ENCODE results near the gene DDA1.

The DDA1 gene

GRCh38 chr19:17353386-17353785, 44.0 kb downstream of the DDA1 start:
- TF ChIP-seq CTCF (IDR thresholded peaks at IDR 0.05): no peak

DNA sequence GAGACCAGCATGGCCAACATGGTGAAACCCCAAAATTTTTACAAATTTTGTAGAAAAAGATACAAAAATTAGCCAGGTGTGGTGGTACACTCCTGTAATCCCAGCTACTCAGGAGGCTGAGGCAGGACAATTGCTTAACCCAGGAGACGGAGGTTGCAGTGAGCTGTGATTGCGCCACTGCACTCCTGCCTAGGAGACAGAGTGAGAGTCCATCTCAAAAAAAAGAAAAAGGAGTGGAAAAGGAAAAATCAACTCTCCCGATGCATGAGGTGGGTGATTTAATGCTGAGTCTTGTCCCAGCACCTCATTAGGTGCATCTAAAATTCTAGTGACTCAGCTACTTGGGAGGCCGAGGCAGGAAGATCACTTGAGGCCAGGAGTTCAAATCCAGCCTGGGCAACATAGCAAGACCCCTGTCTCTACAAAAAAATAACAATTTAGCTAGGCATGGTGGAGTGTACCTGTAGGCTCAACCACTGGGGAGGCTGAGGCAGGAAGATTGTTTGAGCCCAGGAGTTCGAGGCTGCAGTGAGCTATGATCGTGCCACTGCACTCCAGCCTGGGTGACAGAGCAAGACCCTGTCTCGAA, 47.8 kb downstream of the DDA1 start:
- TF ChIP-seq CTCF (IDR thresholded peaks at IDR 0.05): no peak

DNA sequence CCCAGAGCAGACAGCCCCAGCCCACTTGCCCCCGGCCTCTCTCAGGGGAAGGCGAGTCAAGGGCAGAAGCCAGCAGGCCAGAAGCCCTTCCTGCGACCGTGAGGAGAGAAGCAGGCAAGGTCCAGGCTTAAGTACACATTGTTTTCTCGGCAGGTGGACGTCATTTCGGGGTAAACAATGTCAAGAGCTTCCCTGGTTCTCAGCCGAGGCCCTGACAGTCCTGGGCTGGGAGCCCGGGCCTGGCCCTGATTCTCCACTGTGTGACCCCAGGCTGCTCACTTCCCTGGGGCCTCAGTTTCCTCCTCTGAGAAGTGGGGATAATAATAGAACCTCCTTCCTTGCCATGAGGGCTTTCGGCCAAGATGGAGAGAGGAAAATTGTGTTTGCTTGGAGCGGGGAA, 48.4 kb downstream of the DDA1 start:
- TF ChIP-seq CTCF (IDR thresholded peaks at IDR 0.05): no peak

- no peak for TF ChIP-seq CTCF (IDR thresholded peaks at IDR 0.05)
Observed at GRCh38 chr19:17358395-17358794, 49.0 kb downstream of the DDA1 start.

DNA sequence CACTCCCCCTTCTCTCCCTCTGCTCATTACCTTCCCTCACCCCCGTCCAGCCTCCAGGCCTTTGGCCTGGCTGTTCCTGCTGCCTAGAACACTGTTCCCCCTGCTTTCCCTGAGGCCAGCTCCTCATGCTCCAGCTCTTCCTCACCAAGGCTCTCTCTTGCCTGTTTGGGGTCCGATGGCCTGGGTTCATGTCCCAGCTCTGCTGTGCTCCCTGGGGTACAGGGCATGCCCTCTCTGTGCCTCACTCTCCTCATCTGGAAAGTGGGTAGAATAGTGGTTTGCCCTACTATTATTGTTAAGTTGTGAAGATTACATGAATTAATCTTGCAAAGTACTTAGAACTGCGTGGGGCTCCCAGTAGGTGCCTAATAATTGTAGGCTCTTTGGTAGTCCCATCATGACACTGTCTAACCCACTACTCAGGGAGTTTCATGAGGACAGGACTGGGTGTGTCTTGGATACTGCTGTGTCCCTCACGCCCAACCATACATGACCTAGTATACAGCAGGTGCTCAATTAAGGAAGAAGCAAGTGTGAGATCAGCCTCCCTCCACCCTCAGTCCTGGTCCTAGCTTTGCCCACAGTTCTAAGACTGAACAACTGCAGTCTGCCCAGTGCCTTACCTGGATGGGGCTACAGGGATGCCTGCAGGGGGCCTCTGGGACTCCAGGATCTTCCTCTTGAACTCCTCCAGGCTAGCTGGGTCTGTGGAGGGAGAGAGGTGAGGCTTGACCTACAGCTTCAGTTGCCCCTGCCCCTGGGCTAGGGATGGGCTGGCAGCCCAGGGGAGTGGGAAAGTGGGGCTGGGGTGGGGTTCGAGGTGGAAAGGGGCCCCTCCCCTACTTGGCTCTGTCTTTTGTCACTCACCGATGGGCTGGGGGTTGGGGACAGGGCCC, 50.8 kb downstream of the DDA1 start:
- TF ChIP-seq CTCF (IDR thresholded peaks at IDR 0.05): no peak

GRCh38 chr19:17365361-17365760, 56.0 kb downstream of the DDA1 start:
- TF ChIP-seq CTCF (IDR thresholded peaks at IDR 0.05): no peak

GRCh38 chr19:17370026-17370587, 60.7 kb downstream of the DDA1 start:
- TF ChIP-seq CTCF (IDR thresholded peaks at IDR 0.05): no peak
